ENCODE data around the gene EQTN. TPM values are rescaled to one million over a fixed set of nuclear protein-coding genes. Genes with fewer than 3 reads are reported as not detected.
A peak's percentile ranks its signal among the peaks of the same experiment; 100 is the strongest.

EQTN gene
- total and polyA plus RNA-seq, 2 experiments from 2014 or later, result not detected

GRCh38 chr9:27282269-27282668 lies 14.7 kb downstream of the EQTN start:
- Histone ChIP-seq H2AFZ (no peak overlapping the region), H3K4me1 (ENCODE audit: insufficient read depth) (no peaks in the 10 kb centered on the region), H3K4me3 (no peak overlapping the region), H3F3A (ENCODE audit: insufficient read depth) (no peaks in the 10 kb centered on the region), H3K9ac (no peak overlapping the region), H3K36me3 (ENCODE audit: low read depth) (no peaks in the 10 kb centered on the region), H3K79me2 (ENCODE audit: insufficient read depth) (no peaks in the 10 kb centered on the region), H3K4me2 (ENCODE audit: unreplicated experiment) (no peak overlapping the region), H4K20me1 (ENCODE audit: insufficient read depth) (no peaks in the 10 kb centered on the region), H3K9me2 (ENCODE audit: insufficient read depth) (no peaks in the 10 kb centered on the region), H3K27ac (no peak overlapping the region), H3K9me3 (ENCODE audit: low read depth) (no peaks in the 10 kb centered on the region), H3K27me3 (replicated peaks; ENCODE audit: insufficient read depth) (peaks cover 5% of the 10 kb centered on the region)
- TF ChIP-seq EZH2 (IDR thresholded peaks at IDR 0.05; ENCODE audit: insufficient read depth, poor library complexity, severe bottlenecking), result no peak
- TF ChIP-seq EZH2phosphoT487 (IDR thresholded peaks at IDR 0.05; ENCODE audit: insufficient read depth, low read depth), result no peak
- in situ Hi-C loops (cut with MboI), result no loop called here
- DNase-seq, result no peak
- 84 to 92% methylated on average over 7 of the region's 7 CpGs for WGBS, 2 experiments (ENCODE audit: low coverage in 1 of 2, low lambda C conversion rate in 2 of 2, missing lambda C conversion rate in 2 of 2)

GRCh38 chr9:27280860-27281259 lies 16.1 kb downstream of the EQTN start:
- 3 to 4% methylated on average over 5 of the region's 5 CpGs for WGBS, 2 experiments (ENCODE audit: low coverage in 1 of 2, low lambda C conversion rate in 2 of 2, missing lambda C conversion rate in 2 of 2)
- no peaks in the 10 kb centered on the region for H3K79me2 ChIP-seq (ENCODE audit: insufficient read depth)
- DNase-seq, result peak; percentile 35
- no peaks in the 10 kb centered on the region; the same call in none of the 2 replicates for H3K27me3 ChIP-seq (replicated peaks; ENCODE audit: insufficient read depth)
- TF ChIP-seq EZH2phosphoT487 (IDR thresholded peaks at IDR 0.05; ENCODE audit: insufficient read depth, low read depth), result no peak
- TF ChIP-seq EZH2 (IDR thresholded peaks at IDR 0.05; ENCODE audit: insufficient read depth, poor library complexity, severe bottlenecking), result no peak
- no peak overlapping the region for H3K27ac ChIP-seq
- no peak overlapping the region for H3K9ac ChIP-seq
- peak overlapping the region; percentile 44; the same call in 1 of the 2 replicates for H3K4me3 ChIP-seq
- no peaks in the 10 kb centered on the region for H3K9me3 ChIP-seq (ENCODE audit: low read depth)
- no peaks in the 10 kb centered on the region for H3F3A ChIP-seq (ENCODE audit: insufficient read depth)
- H3K9me2 ChIP-seq (ENCODE audit: insufficient read depth), result no peaks in the 10 kb centered on the region
- in situ Hi-C loops (cut with MboI), result no loop called here
- H2AFZ ChIP-seq, result peak overlapping the region; percentile 63
- peaks cover 4% of the 10 kb centered on the region; the same call in 1 of the 2 replicates for H3K4me1 ChIP-seq (ENCODE audit: insufficient read depth)
- peak overlapping the region; percentile 70 for H3K4me2 ChIP-seq (ENCODE audit: unreplicated experiment)
- H3K36me3 ChIP-seq (ENCODE audit: low read depth), result no peaks in the 10 kb centered on the region
- H4K20me1 ChIP-seq (ENCODE audit: insufficient read depth), result no peaks in the 10 kb centered on the region

- in situ Hi-C loops (cut with MboI), result no loop called here
These were observed 16.7 kb downstream of the EQTN start for GRCh38 chr9:27280249-27280648.

GRCh38 chr9:27279611-27280010 lies 17.3 kb downstream of the EQTN start:
- H3K27ac ChIP-seq, result no peak overlapping the region
- no peak overlapping the region for H3K4me2 ChIP-seq (ENCODE audit: unreplicated experiment)
- in situ Hi-C loops (cut with MboI), result loop anchor here (5.0 kb wide), 1 partner anchor 242 kb away; no protein-coding TSS in a partner anchor

More at GRCh38 chr9:27280249-27280648, 16.7 kb downstream of the EQTN start:
- H3K27me3 ChIP-seq (replicated peaks; ENCODE audit: insufficient read depth), result no peaks in the 10 kb centered on the region; the same call in none of the 2 replicates
- H3K79me2 ChIP-seq (ENCODE audit: insufficient read depth), result no peaks in the 10 kb centered on the region
- no peak overlapping the region for H3K27ac ChIP-seq
- DNase-seq, result no peak
- H3K4me2 ChIP-seq (ENCODE audit: unreplicated experiment), result no peak overlapping the region
- H3K9ac ChIP-seq, result no peak overlapping the region
- no peak overlapping the region for H3K4me3 ChIP-seq
- H3K9me3 ChIP-seq (ENCODE audit: low read depth), result no peaks in the 10 kb centered on the region
- H3K36me3 ChIP-seq (ENCODE audit: low read depth), result no peaks in the 10 kb centered on the region
- WGBS, 2 experiments (ENCODE audit: low coverage in 1 of 2, low lambda C conversion rate in 2 of 2, missing lambda C conversion rate in 2 of 2), result 80 to 89% methylated on average over 16 of the region's 16 CpGs
- no peak overlapping the region for H2AFZ ChIP-seq
- H3F3A ChIP-seq (ENCODE audit: insufficient read depth), result no peaks in the 10 kb centered on the region
- peaks cover 7% of the 10 kb centered on the region; the same call in 1 of the 2 replicates for H3K4me1 ChIP-seq (ENCODE audit: insufficient read depth)
- no peaks in the 10 kb centered on the region for H3K9me2 ChIP-seq (ENCODE audit: insufficient read depth)
- no peaks in the 10 kb centered on the region for H4K20me1 ChIP-seq (ENCODE audit: insufficient read depth)
- TF ChIP-seq EZH2 (IDR thresholded peaks at IDR 0.05; ENCODE audit: insufficient read depth, poor library complexity, severe bottlenecking) (no peak), EZH2phosphoT487 (IDR thresholded peaks at IDR 0.05; ENCODE audit: insufficient read depth, low read depth) (no peak)

More at GRCh38 chr9:27279611-27280010, 17.3 kb downstream of the EQTN start:
- H3K9ac ChIP-seq, result no peak overlapping the region
- no peak for DNase-seq
- no peaks in the 10 kb centered on the region for H3K79me2 ChIP-seq (ENCODE audit: insufficient read depth)
- TF ChIP-seq EZH2 (IDR thresholded peaks at IDR 0.05; ENCODE audit: insufficient read depth, poor library complexity, severe bottlenecking) (no peak), EZH2phosphoT487 (IDR thresholded peaks at IDR 0.05; ENCODE audit: insufficient read depth, low read depth) (no peak)
- no peak overlapping the region for H2AFZ ChIP-seq
- WGBS, 2 experiments (ENCODE audit: low coverage in 1 of 2, low lambda C conversion rate in 2 of 2, missing lambda C conversion rate in 2 of 2), result 78 to 82% methylated on average over 3 of the region's 3 CpGs
- no peaks in the 10 kb centered on the region; the same call in 1 of the 2 replicates for H3K27me3 ChIP-seq (replicated peaks; ENCODE audit: insufficient read depth)
- H3K36me3 ChIP-seq (ENCODE audit: low read depth), result no peaks in the 10 kb centered on the region
- no peak overlapping the region for H3K4me3 ChIP-seq
- no peaks in the 10 kb centered on the region for H4K20me1 ChIP-seq (ENCODE audit: insufficient read depth)
- H3K9me2 ChIP-seq (ENCODE audit: insufficient read depth), result no peaks in the 10 kb centered on the region
- no peaks in the 10 kb centered on the region for H3F3A ChIP-seq (ENCODE audit: insufficient read depth)
- H3K9me3 ChIP-seq (ENCODE audit: low read depth), result no peaks in the 10 kb centered on the region
- H3K4me1 ChIP-seq (ENCODE audit: insufficient read depth), result peaks cover 7% of the 10 kb centered on the region; the same call in 1 of the 2 replicates
